Fibroblast of villous mesenchyme (primary cell): Measurements from ENCODE around the gene TNIK. TPM values are rescaled to one million over a fixed set of nuclear protein-coding genes. Genes with fewer than 3 reads are reported as not detected.

Experiments used
- DNase-seq: peaks from one replicate; pipeline ENCODE4 v3.0.0-alpha.2; 2010; ENCODE audit warnings: low read depth
- H3K4me3 ChIP-seq: 2 replicates; pipeline ENCODE4 v1.5.1; 2011; ENCODE audit warnings: low read depth, mild to moderate bottlenecking, low read length
- CTCF ChIP-seq: IDR thresholded peaks from 2 replicates; pipeline ENCODE4 v1.5.1; 2012; ENCODE audit warnings: low read depth, mild to moderate bottlenecking, low read length; ENCODE audit not compliant: insufficient read depth
- total RNA-seq: library from RNA; depleted of rRNA; stranded (reverse); fragments of >200 nt; gene quantifications from 2 replicates; pipeline ENCODE4 v1.2.3, GENCODE V29; 2012

Gene TNIK
- total RNA-seq, 1 donor, result 5.2 TPM

GRCh38 chr3:171213178-171213577, 247.0 kb downstream of the TNIK start:
- no peak for TF ChIP-seq CTCF
- H3K4me3 ChIP-seq, result no peak overlapping the region
- DNase-seq, result no peak

GRCh38 chr3:171212648-171213047, 247.6 kb downstream of the TNIK start:
- no peak overlapping the region for H3K4me3 ChIP-seq
- TF ChIP-seq CTCF, result no peak
- DNase-seq, result no peak

GRCh38 chr3:171206283-171206682, 253.9 kb downstream of the TNIK start:
- TF ChIP-seq CTCF, result no peak
- no peak for DNase-seq
- no peak overlapping the region for H3K4me3 ChIP-seq

GRCh38 chr3:171204942-171205341, 255.3 kb downstream of the TNIK start:
- no peak for TF ChIP-seq CTCF
- no peak for DNase-seq
- no peak overlapping the region for H3K4me3 ChIP-seq

- DNase-seq, result no peak
- H3K4me3 ChIP-seq, result no peak overlapping the region
- TF ChIP-seq CTCF, result no peak
Observed at GRCh38 chr3:171201825-171202224, 258.4 kb downstream of the TNIK start.

GRCh38 chr3:171200750-171201088, 259.5 kb downstream of the TNIK start:
- no peak for TF ChIP-seq CTCF
- H3K4me3 ChIP-seq, result no peak overlapping the region
- DNase-seq, result no peak

- peak; percentile 51 for DNase-seq
- TF ChIP-seq CTCF, result no peak
- H3K4me3 ChIP-seq, result no peak overlapping the region
Observed at GRCh38 chr3:171200052-171200749, 260.0 kb downstream of the TNIK start.
